Measurements from ENCODE around the gene ZNF606.

Gene ZNF606

GRCh38 chr19:58022283-58022660 is 19.7 kb upstream of the ZNF606 start:
- H3K4me1 ChIP-seq (ENCODE audit: control insufficient read depth in 1 of 2, insufficient read depth in 1 of 2, low read depth in 1 of 2, low read length in 1 of 2): no peaks in the 10 kb centered on the region
- H3K36me3 ChIP-seq: no peaks in the 10 kb centered on the region
- H3K4me3 ChIP-seq (ENCODE audit: low read depth in 1 of 2, low read length in 1 of 2): no peak overlapping the region
- H3K27ac ChIP-seq: no peak overlapping the region
- no peaks in the 10 kb centered on the region for H3K9me3 ChIP-seq
- no peak for TF ChIP-seq CTCF (IDR thresholded peaks at IDR 0.05)
- no peaks in the 10 kb centered on the region for H3K27me3 ChIP-seq

GRCh38 chr19:58021541-58022282 is 19.1 kb upstream of the ZNF606 start:
- no peaks in the 10 kb centered on the region for H3K9me3 ChIP-seq
- no peak for TF ChIP-seq CTCF (IDR thresholded peaks at IDR 0.05)

GRCh38 chr19:58020129-58020528 is 17.5 kb upstream of the ZNF606 start:
- Histone ChIP-seq H3K4me1 (ENCODE audit: control insufficient read depth in 1 of 2, insufficient read depth in 1 of 2, low read depth in 1 of 2, low read length in 1 of 2) (no peaks in the 10 kb centered on the region), H3K9me3 (no peaks in the 10 kb centered on the region), H3K4me3 (ENCODE audit: low read depth in 1 of 2, low read length in 1 of 2) (no peak overlapping the region), H3K27ac (no peak overlapping the region), H3K36me3 (no peaks in the 10 kb centered on the region), H3K27me3 (no peaks in the 10 kb centered on the region)
- no peak for TF ChIP-seq CTCF (IDR thresholded peaks at IDR 0.05)

More at GRCh38 chr19:58021541-58022282, 19.1 kb upstream of the ZNF606 start:
- H3K4me3 ChIP-seq (ENCODE audit: low read depth in 1 of 2, low read length in 1 of 2): no peak overlapping the region
- H3K27ac ChIP-seq: no peak overlapping the region
- no peaks in the 10 kb centered on the region for H3K27me3 ChIP-seq
- H3K36me3 ChIP-seq: no peaks in the 10 kb centered on the region
- H3K4me1 ChIP-seq (ENCODE audit: control insufficient read depth in 1 of 2, insufficient read depth in 1 of 2, low read depth in 1 of 2, low read length in 1 of 2): no peaks in the 10 kb centered on the region

GRCh38 chr19:58014141-58014540 is 11.5 kb upstream of the ZNF606 start:
- Histone ChIP-seq H3K9me3 (no peaks in the 10 kb centered on the region), H3K4me1 (ENCODE audit: control insufficient read depth in 1 of 2, insufficient read depth in 1 of 2, low read depth in 1 of 2, low read length in 1 of 2) (peaks cover 9 to 11% of the 10 kb centered on the region in 2 experiments), H3K4me3 (ENCODE audit: low read depth in 1 of 2, low read length in 1 of 2) (no peak overlapping the region), H3K27ac (no peak overlapping the region), H3K27me3 (peaks cover 19% of the 10 kb centered on the region), H3K36me3 (no peaks in the 10 kb centered on the region)
- no peak for TF ChIP-seq CTCF (IDR thresholded peaks at IDR 0.05)

GRCh38 chr19:58010507-58010906 is 7.9 kb upstream of the ZNF606 start:
- Histone ChIP-seq H3K27ac (no peak overlapping the region), H3K36me3 (no peaks in the 10 kb centered on the region), H3K9me3 (no peaks in the 10 kb centered on the region), H3K4me1 (ENCODE audit: control insufficient read depth in 1 of 2, insufficient read depth in 1 of 2, low read depth in 1 of 2, low read length in 1 of 2) (peaks cover 12% of the 10 kb centered on the region in 2 experiments), H3K27me3 (peaks cover 28% of the 10 kb centered on the region), H3K4me3 (ENCODE audit: low read depth in 1 of 2, low read length in 1 of 2) (no peak overlapping the region)
- TF ChIP-seq CTCF (IDR thresholded peaks at IDR 0.05): no peak

Measured in neutrophil (primary cell).